Left ventricle myocardium inferior (tissue), 1 donor: ENCODE measurements around the gene FIGN. TPM values are rescaled to one million over a fixed set of nuclear protein-coding genes. Genes with fewer than 3 reads are reported as not detected.

Experiments used
- DNase-seq: peaks from one replicate; pipeline ENCODE4 v3.0.0-alpha.2; 2020
- H3K27ac ChIP-seq: fragments of 200-600 bp; replicated peaks from 2 replicates; pipeline ENCODE4 v1.8.0; 2021
- H3K27me3 ChIP-seq: fragments of 200-600 bp; 2 replicates; pipeline ENCODE4 v1.8.0; 2021; ENCODE audit warnings: low read depth
- H3K36me3 ChIP-seq: fragments of 200-600 bp; 2 replicates; pipeline ENCODE4 v1.8.0; 2021
- H3K4me1 ChIP-seq: fragments of 200-600 bp; 2 replicates; pipeline ENCODE4 v1.8.0; 2021
- H3K4me3 ChIP-seq: fragments of 200-600 bp; 2 replicates; pipeline ENCODE4 v1.8.0; 2021; ENCODE audit warnings: mild to moderate bottlenecking, moderate library complexity
- H3K9me3 ChIP-seq: fragments of 200-600 bp; replicated peaks from 2 replicates; pipeline ENCODE4 v1.8.0; 2021
- CTCF ChIP-seq: fragments of 200-600 bp; IDR thresholded peaks from 2 replicates; pipeline ENCODE4 v1.8.0; 2021; ENCODE audit warnings: antibody characterized with exemption, mild to moderate bottlenecking, borderline replicate concordance
- intact Hi-C: fragments of 100-400 bp; cut with micrococcal nuclease; formaldehyde crosslinking; loops from one replicate; pipeline ENCODE4 v1.11.0; 2022
- total RNA-seq: library from RNA; stranded (reverse); fragmentation: NEBNext Ultra II Directional; extraction: Animal tissue kit (Norgen Biotek cat#: 25700); gene quantifications from one replicate; pipeline ENCODE4 v1.2.1, GENCODE V29; 2021
- donor health status: DM: no; HTN: yes; CAD: no; lungs with severe emphysema.

Gene FIGN
- total RNA-seq, 1 donor from 2014 or later = 12.9 TPM

GRCh38 chr2:163613266-163613731 is 122.5 kb downstream of the FIGN start:
- Histone ChIP-seq H3K27me3 (no peaks in the 10 kb centered on the region), H3K9me3 (no peaks in the 10 kb centered on the region), H3K36me3 (peaks cover 18% of the 10 kb centered on the region), H3K4me1 (peaks cover 24% of the 10 kb centered on the region), H3K27ac (no peak overlapping the region), H3K4me3 (no peak overlapping the region)
- intact Hi-C loops = no loop called here
- DNase-seq = no peak
- no peak for TF ChIP-seq CTCF

GRCh38 chr2:163612332-163612731 is 123.5 kb downstream of the FIGN start:
- no peak overlapping the region for H3K27ac ChIP-seq
- no peak overlapping the region for H3K4me3 ChIP-seq
- H3K36me3 ChIP-seq = peaks cover 18% of the 10 kb centered on the region
- no peak for DNase-seq
- H3K4me1 ChIP-seq = peaks cover 34% of the 10 kb centered on the region
- H3K9me3 ChIP-seq = no peaks in the 10 kb centered on the region
- no peaks in the 10 kb centered on the region for H3K27me3 ChIP-seq
- intact Hi-C loops = no loop called here
- no peak for TF ChIP-seq CTCF

GRCh38 chr2:163611557-163611906 is 124.3 kb downstream of the FIGN start:
- TF ChIP-seq CTCF = no peak
- intact Hi-C loops = no loop called here

GRCh38 chr2:163610817-163611556 is 124.8 kb downstream of the FIGN start:
- TF ChIP-seq CTCF = peak; percentile 23
- Histone ChIP-seq H3K4me3 (no peak overlapping the region), H3K9me3 (no peaks in the 10 kb centered on the region), H3K4me1 (peaks cover 35% of the 10 kb centered on the region), H3K36me3 (peaks cover 18% of the 10 kb centered on the region), H3K27ac (no peak overlapping the region), H3K27me3 (no peaks in the 10 kb centered on the region)
- intact Hi-C loops = no loop called here
- no peak for DNase-seq

More at GRCh38 chr2:163611557-163611906, 124.3 kb downstream of the FIGN start:
- Histone ChIP-seq H3K36me3 (peaks cover 18% of the 10 kb centered on the region), H3K27me3 (no peaks in the 10 kb centered on the region), H3K4me1 (peaks cover 35% of the 10 kb centered on the region), H3K4me3 (no peak overlapping the region), H3K9me3 (no peaks in the 10 kb centered on the region), H3K27ac (no peak overlapping the region)
- DNase-seq = no peak

- DNase-seq = no peak
- intact Hi-C loops = no loop called here
- Histone ChIP-seq H3K36me3 (peaks cover 18% of the 10 kb centered on the region), H3K27ac (no peak overlapping the region), H3K9me3 (no peaks in the 10 kb centered on the region), H3K27me3 (no peaks in the 10 kb centered on the region), H3K4me1 (peaks cover 45% of the 10 kb centered on the region), H3K4me3 (no peak overlapping the region)
- TF ChIP-seq CTCF = no peak
Measured at GRCh38 chr2:163607630-163608029, 128.2 kb downstream of the FIGN start.
